Breast epithelium (tissue), 3 donors: Measurements from ENCODE around the gene S100A14.

Experiments
- POLR2A ChIP-seq: fragments of 450-650 bp; IDR thresholded peaks from one replicate; pipeline ENCODE4 v1.6.1; 2016; ENCODE audit warnings: antibody characterized with exemption, mild to moderate bottlenecking, moderate library complexity
- TF ChIP-seq, protein P1 (sequence below), 3 donors: fragments of 450-650 bp; IDR thresholded peaks; one replicate each; pipeline ENCODE4 v1.5.1; 2016 to 2017; ENCODE audit warnings: antibody characterized with exemption in 3 of 3, mild to moderate bottlenecking in 3 of 3, moderate library complexity in 3 of 3

DNA sequence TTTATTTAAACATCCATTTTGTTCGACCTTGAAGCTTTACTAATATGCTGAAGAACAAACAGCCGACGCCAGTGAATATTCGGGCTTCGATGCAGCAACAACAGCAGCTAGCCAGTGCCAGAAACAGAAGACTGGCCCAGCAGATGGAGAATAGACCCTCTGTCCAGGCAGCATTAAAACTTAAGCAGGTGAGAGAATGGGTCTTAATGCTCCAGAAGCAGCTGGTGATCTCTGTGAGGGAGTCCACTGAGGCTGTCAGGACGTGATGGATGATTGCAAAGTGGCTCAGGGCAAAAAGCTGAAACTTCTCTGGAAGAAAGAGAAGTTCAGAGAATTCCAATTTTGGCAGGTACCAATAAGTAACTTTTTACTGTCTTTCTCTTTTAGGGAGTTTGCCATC lies 22.1 kb upstream of the S100A14 start:
- TF ChIP-seq, protein P1, sequence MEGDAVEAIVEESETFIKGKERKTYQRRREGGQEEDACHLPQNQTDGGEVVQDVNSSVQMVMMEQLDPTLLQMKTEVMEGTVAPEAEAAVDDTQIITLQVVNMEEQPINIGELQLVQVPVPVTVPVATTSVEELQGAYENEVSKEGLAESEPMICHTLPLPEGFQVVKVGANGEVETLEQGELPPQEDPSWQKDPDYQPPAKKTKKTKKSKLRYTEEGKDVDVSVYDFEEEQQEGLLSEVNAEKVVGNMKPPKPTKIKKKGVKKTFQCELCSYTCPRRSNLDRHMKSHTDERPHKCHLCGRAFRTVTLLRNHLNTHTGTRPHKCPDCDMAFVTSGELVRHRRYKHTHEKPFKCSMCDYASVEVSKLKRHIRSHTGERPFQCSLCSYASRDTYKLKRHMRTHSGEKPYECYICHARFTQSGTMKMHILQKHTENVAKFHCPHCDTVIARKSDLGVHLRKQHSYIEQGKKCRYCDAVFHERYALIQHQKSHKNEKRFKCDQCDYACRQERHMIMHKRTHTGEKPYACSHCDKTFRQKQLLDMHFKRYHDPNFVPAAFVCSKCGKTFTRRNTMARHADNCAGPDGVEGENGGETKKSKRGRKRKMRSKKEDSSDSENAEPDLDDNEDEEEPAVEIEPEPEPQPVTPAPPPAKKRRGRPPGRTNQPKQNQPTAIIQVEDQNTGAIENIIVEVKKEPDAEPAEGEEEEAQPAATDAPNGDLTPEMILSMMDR (IDR thresholded peaks at IDR 0.05) = no peak
- TF ChIP-seq POLR2A = no peak
